Stomach (tissue), 4 donors: ENCODE data around the gene CITED4.

Experiments
- EP300 ChIP-seq: sonication (generic); formaldehyde crosslinking; IDR thresholded peaks from one replicate; pipeline ENCODE4 v1.6.1; 2017; ENCODE audit warnings: antibody characterized with exemption
- POLR2A ChIP-seq, 4 donors: fragments of 450-650 bp; IDR thresholded peaks; one replicate each; pipeline ENCODE4 v1.6.1; 2016; ENCODE audit warnings: antibody characterized with exemption in 4 of 4, control low read depth in 2 of 4, mild to moderate bottlenecking in 1 of 4, moderate library complexity in 1 of 4
- TF ChIP-seq, protein P1 (sequence below), 7 experiments: fragments of 450-650 bp in 4 of 7; fragments of 200-600 bp in 3 of 7; sonication (generic) in 3 of 7; IDR thresholded peaks; one replicate each; pipeline ENCODE4 v1.5.1; 2016 to 2019; ENCODE audit warnings: antibody characterized with exemption in 7 of 7, control low read depth in 2 of 7, mild to moderate bottlenecking in 1 of 7

DNA sequence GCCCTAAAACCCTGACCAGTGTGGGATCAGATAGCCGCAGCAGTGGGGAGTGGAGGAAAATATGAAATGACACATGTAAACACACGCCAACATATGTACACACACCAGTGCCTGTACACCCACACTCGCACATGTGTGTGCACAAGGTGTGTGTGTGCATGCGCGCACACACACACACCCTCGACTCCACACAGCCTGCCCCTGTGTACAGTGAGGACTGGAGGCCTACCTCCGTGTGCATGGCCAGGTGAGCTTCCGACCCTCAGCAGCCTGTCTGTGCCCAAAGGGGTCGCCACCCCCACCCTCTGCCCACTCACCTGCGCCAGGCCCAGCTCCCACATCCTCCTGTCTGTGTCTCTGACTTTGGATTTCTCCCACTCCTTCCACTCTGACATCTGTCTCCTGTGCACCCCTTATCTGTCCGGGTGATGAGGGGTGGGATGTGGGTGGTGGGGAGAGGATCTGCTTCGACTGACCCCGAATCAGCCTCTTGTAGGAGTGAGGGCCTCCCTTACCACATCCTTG is 31.7 kb downstream of the CITED4 start:
- no peak for TF ChIP-seq POLR2A (IDR thresholded peaks at IDR 0.05)
- TF ChIP-seq, protein P1, sequence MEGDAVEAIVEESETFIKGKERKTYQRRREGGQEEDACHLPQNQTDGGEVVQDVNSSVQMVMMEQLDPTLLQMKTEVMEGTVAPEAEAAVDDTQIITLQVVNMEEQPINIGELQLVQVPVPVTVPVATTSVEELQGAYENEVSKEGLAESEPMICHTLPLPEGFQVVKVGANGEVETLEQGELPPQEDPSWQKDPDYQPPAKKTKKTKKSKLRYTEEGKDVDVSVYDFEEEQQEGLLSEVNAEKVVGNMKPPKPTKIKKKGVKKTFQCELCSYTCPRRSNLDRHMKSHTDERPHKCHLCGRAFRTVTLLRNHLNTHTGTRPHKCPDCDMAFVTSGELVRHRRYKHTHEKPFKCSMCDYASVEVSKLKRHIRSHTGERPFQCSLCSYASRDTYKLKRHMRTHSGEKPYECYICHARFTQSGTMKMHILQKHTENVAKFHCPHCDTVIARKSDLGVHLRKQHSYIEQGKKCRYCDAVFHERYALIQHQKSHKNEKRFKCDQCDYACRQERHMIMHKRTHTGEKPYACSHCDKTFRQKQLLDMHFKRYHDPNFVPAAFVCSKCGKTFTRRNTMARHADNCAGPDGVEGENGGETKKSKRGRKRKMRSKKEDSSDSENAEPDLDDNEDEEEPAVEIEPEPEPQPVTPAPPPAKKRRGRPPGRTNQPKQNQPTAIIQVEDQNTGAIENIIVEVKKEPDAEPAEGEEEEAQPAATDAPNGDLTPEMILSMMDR (IDR thresholded peaks at IDR 0.05): no peak
- TF ChIP-seq EP300: no peak
